Measurements from ENCODE around the gene PLOD2. TPM values are rescaled to one million over a fixed set of nuclear protein-coding genes. Genes with fewer than 3 reads are reported as not detected.

PLOD2 gene
- polyA plus RNA-seq, 1 donor (not counting 4 experiments of a cell fraction or from before 2014, with no cell fraction given) = 30.0 TPM

DNA sequence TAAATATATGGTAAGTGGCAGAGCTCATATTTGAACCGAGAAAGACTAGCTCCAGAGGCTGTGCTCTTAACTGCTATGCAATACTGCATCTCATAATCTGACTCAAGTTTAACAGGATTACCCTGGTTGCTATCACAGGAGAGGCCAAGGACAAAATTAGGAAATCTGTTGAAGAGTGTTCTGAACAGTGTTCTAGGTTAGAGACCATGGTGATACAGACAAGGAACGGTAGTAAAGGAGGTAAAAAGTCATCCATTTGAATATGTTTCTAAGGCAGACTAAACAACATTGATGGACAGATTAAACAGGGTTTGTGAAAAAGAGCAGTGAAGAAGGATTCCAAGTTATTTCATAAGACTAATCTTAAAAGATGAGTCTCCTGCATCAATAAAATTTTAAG lies 22.1 kb downstream of the PLOD2 start:
- no peaks in the 10 kb centered on the region for H4K20me1 ChIP-seq (ENCODE audit: control insufficient read depth, extremely low read depth, insufficient read depth, low read length)
- dilution Hi-C loops (cut with MboI; ENCODE audit: extremely low pct_ligation_motif_present, low sequenced_read_pairs) = no loop called here

DNA sequence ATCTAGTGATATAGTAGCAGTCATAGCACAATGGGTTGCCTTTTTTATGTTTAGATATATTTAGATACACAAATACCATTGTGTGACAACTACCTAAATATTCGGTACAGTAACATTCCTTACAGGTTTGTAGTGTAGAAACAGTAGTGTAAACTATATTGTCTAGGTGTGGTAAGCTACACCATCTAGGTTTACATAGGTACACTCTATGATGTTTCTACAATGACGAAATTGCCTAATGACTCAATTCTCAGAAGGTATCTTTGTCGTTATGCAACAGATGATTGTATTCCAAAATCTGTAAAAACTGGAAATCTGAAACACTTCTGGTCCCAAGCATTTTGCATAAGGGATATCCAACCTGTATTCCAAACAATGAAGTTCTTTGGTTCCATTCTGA lies 24.3 kb downstream of the PLOD2 start:
- Histone ChIP-seq H3K27ac (ENCODE audit: control insufficient read depth, insufficient read depth, low read length) (no peak overlapping the region), H3K4me3 (ENCODE audit: control insufficient read depth in 2 of 3, extremely low read depth in 1 of 3, insufficient read depth in 2 of 3, low read depth in 1 of 3, low read length in 3 of 3) (no peak overlapping the region), H3K9ac (ENCODE audit: control insufficient read depth, extremely low read depth, insufficient read depth, low read length) (no peak overlapping the region), H2AFZ (ENCODE audit: control insufficient read depth, low read length) (no peak overlapping the region), H3K36me3 (ENCODE audit: control insufficient read depth in 2 of 2, extremely low read depth in 1 of 2, insufficient read depth in 2 of 2, low read length in 2 of 2) (no peaks in the 10 kb centered on the region), H3K4me1 (ENCODE audit: control insufficient read depth, extremely low read depth, insufficient read depth, low read length) (no peaks in the 10 kb centered on the region), H4K20me1 (ENCODE audit: control insufficient read depth, extremely low read depth, insufficient read depth, low read length) (no peaks in the 10 kb centered on the region), H3K79me2 (ENCODE audit: control insufficient read depth, insufficient read depth, low read length) (peaks cover 2% of the 10 kb centered on the region), H3K9me3 (ENCODE audit: control insufficient read depth, low read depth, low read length) (no peaks in the 10 kb centered on the region), H3K9me1 (ENCODE audit: control insufficient read depth, extremely low read depth, insufficient read depth, low read length) (no peaks in the 10 kb centered on the region), H3K4me2 (ENCODE audit: control insufficient read depth, extremely low read depth, insufficient read depth, low read depth, low read length) (no peak overlapping the region), H3K27me3 (ENCODE audit: control insufficient read depth, extremely low read depth, insufficient read depth, low read length) (no peaks in the 10 kb centered on the region)
- dilution Hi-C loops (cut with MboI; ENCODE audit: extremely low pct_ligation_motif_present, low sequenced_read_pairs) = no loop called here
- FAIRE-seq (peak; percentile 20), DNase-seq (ENCODE audit: low read depth, low spot score) (no peak)
- TF ChIP-seq, protein P1, sequence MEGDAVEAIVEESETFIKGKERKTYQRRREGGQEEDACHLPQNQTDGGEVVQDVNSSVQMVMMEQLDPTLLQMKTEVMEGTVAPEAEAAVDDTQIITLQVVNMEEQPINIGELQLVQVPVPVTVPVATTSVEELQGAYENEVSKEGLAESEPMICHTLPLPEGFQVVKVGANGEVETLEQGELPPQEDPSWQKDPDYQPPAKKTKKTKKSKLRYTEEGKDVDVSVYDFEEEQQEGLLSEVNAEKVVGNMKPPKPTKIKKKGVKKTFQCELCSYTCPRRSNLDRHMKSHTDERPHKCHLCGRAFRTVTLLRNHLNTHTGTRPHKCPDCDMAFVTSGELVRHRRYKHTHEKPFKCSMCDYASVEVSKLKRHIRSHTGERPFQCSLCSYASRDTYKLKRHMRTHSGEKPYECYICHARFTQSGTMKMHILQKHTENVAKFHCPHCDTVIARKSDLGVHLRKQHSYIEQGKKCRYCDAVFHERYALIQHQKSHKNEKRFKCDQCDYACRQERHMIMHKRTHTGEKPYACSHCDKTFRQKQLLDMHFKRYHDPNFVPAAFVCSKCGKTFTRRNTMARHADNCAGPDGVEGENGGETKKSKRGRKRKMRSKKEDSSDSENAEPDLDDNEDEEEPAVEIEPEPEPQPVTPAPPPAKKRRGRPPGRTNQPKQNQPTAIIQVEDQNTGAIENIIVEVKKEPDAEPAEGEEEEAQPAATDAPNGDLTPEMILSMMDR (optimal IDR thresholded peaks at IDR 0.05 in 1 of 3, IDR thresholded peaks at IDR 0.05 in 1 of 3, conservative IDR thresholded peaks at IDR 0.05 in 1 of 3; ENCODE audit: extremely low read depth in 1 of 3, insufficient read depth in 2 of 3, low read length in 3 of 3) = no peak
- TF ChIP-seq EZH2 (IDR thresholded peaks at IDR 0.05; ENCODE audit: low read length) = no peak

More for the DNA sequence above, 22.1 kb downstream of the PLOD2 start:
- H3K4me1 ChIP-seq (ENCODE audit: control insufficient read depth, extremely low read depth, insufficient read depth, low read length) = no peaks in the 10 kb centered on the region
- H3K79me2 ChIP-seq (ENCODE audit: control insufficient read depth, insufficient read depth, low read length) = peaks cover 2% of the 10 kb centered on the region
- H3K27me3 ChIP-seq (ENCODE audit: control insufficient read depth, extremely low read depth, insufficient read depth, low read length) = no peaks in the 10 kb centered on the region
- H3K9me3 ChIP-seq (ENCODE audit: control insufficient read depth, low read depth, low read length) = no peaks in the 10 kb centered on the region
- no peak overlapping the region for H3K27ac ChIP-seq (ENCODE audit: control insufficient read depth, insufficient read depth, low read length)
- no peak overlapping the region for H3K9ac ChIP-seq (ENCODE audit: control insufficient read depth, extremely low read depth, insufficient read depth, low read length)
- no peaks in the 10 kb centered on the region for H3K9me1 ChIP-seq (ENCODE audit: control insufficient read depth, extremely low read depth, insufficient read depth, low read length)
- H3K4me3 ChIP-seq (ENCODE audit: control insufficient read depth in 2 of 3, extremely low read depth in 1 of 3, insufficient read depth in 2 of 3, low read depth in 1 of 3, low read length in 3 of 3) = no peak overlapping the region
- no peak overlapping the region for H2AFZ ChIP-seq (ENCODE audit: control insufficient read depth, low read length)
- DNase-seq (ENCODE audit: low read depth, low spot score) = no peak
- H3K36me3 ChIP-seq (ENCODE audit: control insufficient read depth in 2 of 2, extremely low read depth in 1 of 2, insufficient read depth in 2 of 2, low read length in 2 of 2) = no peaks in the 10 kb centered on the region
- no peak overlapping the region for H3K4me2 ChIP-seq (ENCODE audit: control insufficient read depth, extremely low read depth, insufficient read depth, low read depth, low read length)
- TF ChIP-seq, protein P1 (optimal IDR thresholded peaks at IDR 0.05 in 1 of 3, IDR thresholded peaks at IDR 0.05 in 1 of 3, conservative IDR thresholded peaks at IDR 0.05 in 1 of 3; ENCODE audit: extremely low read depth in 1 of 3, insufficient read depth in 2 of 3, low read length in 3 of 3) = no peak
- TF ChIP-seq EZH2 (IDR thresholded peaks at IDR 0.05; ENCODE audit: low read length) = no peak
- no peak for FAIRE-seq
